GM23248 (cell line): Measurements from ENCODE around the gene DHX57. TPM values are rescaled to one million over a fixed set of nuclear protein-coding genes. Genes with fewer than 3 reads are reported as not detected.

Source experiments
- DNase-seq: peaks from one replicate; pipeline ENCODE4 v3.0.0-alpha.2; 2015
- H2AFZ ChIP-seq: fragments of 200-600 bp; sonication (generic); 2 replicates; pipeline ENCODE4 v1.6.1; 2016; ENCODE audit warnings: antibody characterized with exemption
- H3F3A ChIP-seq: fragments of 200-600 bp; sonication (generic); 2 replicates; pipeline ENCODE4 v1.6.1; 2016; ENCODE audit warnings: mild to moderate bottlenecking, antibody characterized with exemption, mixed run types; ENCODE audit not compliant: insufficient read depth
- H3K27ac ChIP-seq: fragments of 200-600 bp; sonication (generic); 2 replicates; pipeline ENCODE4 v1.5.1; 2016; ENCODE audit warnings: mild to moderate bottlenecking
- H3K27me3 ChIP-seq: fragments of 200-600 bp; sonication (generic); replicated peaks from 2 replicates; pipeline ENCODE4 v1.6.1; 2016; ENCODE audit warnings: mild to moderate bottlenecking; ENCODE audit not compliant: insufficient read depth
- H3K36me3 ChIP-seq: fragments of 200-600 bp; sonication (generic); 2 replicates; pipeline ENCODE4 v1.6.1; 2016; ENCODE audit warnings: low read depth, mild to moderate bottlenecking
- H3K4me1 ChIP-seq: fragments of 200-600 bp; sonication (generic); 2 replicates; pipeline ENCODE4 v1.6.1; 2016; ENCODE audit warnings: mild to moderate bottlenecking; ENCODE audit not compliant: insufficient read depth
- H3K4me2 ChIP-seq: fragments of 200-600 bp; sonication (generic); one replicate; pipeline ENCODE4 v1.6.1; 2016; ENCODE audit warnings: mild to moderate bottlenecking; ENCODE audit not compliant: unreplicated experiment
- H3K4me3 ChIP-seq: fragments of 200-600 bp; sonication (generic); 2 replicates; pipeline ENCODE4 v1.5.1; 2016; ENCODE audit warnings: mild to moderate bottlenecking
- H3K79me2 ChIP-seq: fragments of 200-600 bp; sonication (generic); 2 replicates; pipeline ENCODE4 v1.6.1; 2016; ENCODE audit warnings: mild to moderate bottlenecking; ENCODE audit not compliant: insufficient read depth
- H3K9ac ChIP-seq: fragments of 200-600 bp; sonication (generic); 2 replicates; pipeline ENCODE4 v1.6.1; 2016; ENCODE audit warnings: mild to moderate bottlenecking
- H3K9me2 ChIP-seq: fragments of 200-600 bp; sonication (generic); 2 replicates; pipeline ENCODE4 v1.6.1; 2016; ENCODE audit warnings: mixed run types, mild to moderate bottlenecking, moderate library complexity; ENCODE audit not compliant: insufficient read depth
- H3K9me3 ChIP-seq: fragments of 200-600 bp; sonication (generic); one replicate; pipeline ENCODE4 v1.6.1; 2017; ENCODE audit warnings: low read depth
- H4K20me1 ChIP-seq: fragments of 200-600 bp; sonication (generic); 2 replicates; pipeline ENCODE4 v1.6.0; 2016; ENCODE audit not compliant: insufficient read depth
- EZH2 ChIP-seq: fragments of 200-600 bp; sonication (generic); IDR thresholded peaks from 2 replicates; pipeline ENCODE4 v1.6.1; 2018; ENCODE audit warnings: antibody characterized with exemption, mild to moderate bottlenecking; ENCODE audit not compliant: insufficient read depth, poor library complexity, severe bottlenecking
- EZH2phosphoT487 ChIP-seq: fragments of 200-600 bp; sonication (generic); IDR thresholded peaks from 2 replicates; pipeline ENCODE4 v1.6.1; 2018; ENCODE audit warnings: antibody characterized with exemption, moderate library complexity, mild to moderate bottlenecking, low read depth; ENCODE audit not compliant: insufficient read depth
- WGBS, 2 experiments: methylation state at CpG; one replicate each; pipeline ENCODE4 v1.1.6; 2015 to 2017; ENCODE audit warnings: low lambda C conversion rate in 2 of 2, low coverage in 1 of 2; ENCODE audit errors: missing lambda C conversion rate in 2 of 2; 5-methylcytosine and 5-hydroxymethylcytosine counted together
- in situ Hi-C: fragments of 300-500 bp; cut with MboI; formaldehyde crosslinking; loops from 2 replicates; pipeline ENCODE4 v1.15.0; 2020
- polyA plus RNA-seq: library from polyadenylated mRNA; unstranded; fragments of >200 nt; fragmentation: Nextera tagmentation; extraction: Ambion mirVana; gene quantifications from 2 replicates; pipeline ENCODE4 v1.2.1, GENCODE V29; 2016
- total RNA-seq: library from RNA; depleted of rRNA; stranded (reverse); fragments of >200 nt; shearing (Covaris generic); gene quantifications from 2 replicates; pipeline ENCODE4 v1.2.3, GENCODE V29; 2014

The DHX57 gene
- total and polyA plus RNA-seq, 2 experiments from 2014 or later, result 10.5 to 13.9 TPM

DNA sequence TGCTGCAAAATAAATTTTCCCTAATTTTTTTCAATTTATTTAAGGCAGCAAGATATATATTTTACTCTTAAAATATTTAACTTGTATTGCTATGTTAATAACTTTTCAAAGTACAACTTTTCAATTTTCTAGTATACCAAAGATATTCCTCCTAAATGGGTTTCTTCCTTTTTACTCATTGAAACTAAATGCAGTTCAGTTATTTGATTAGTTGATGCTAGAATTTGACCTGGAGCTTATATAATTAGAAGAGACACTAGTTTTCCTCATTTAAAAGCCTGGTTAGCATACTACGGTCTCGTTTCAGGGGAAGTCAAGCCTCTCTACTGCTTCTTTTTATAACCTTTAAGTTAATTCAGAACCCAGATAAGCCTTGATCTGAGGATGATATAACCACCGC, 13.8 kb upstream of the DHX57 start, which contains the start of gene ARHGEF33:
Gene ARHGEF33 (plus strand): TSS at position 301 of the 400 bp plus-strand sequence. CDS start 29,573 bp downstream, outside the sequence.
- Histone ChIP-seq H3K9me2 (no peaks in the 10 kb centered on the region), H3K9me3 (no peaks in the 10 kb centered on the region), H3K4me1 (no peaks in the 10 kb centered on the region), H2AFZ (no peak within 1 kb of the TSS), H3K4me3 (no peak within 1 kb of the TSS), H3K4me2 (no peak within 1 kb of the TSS), H3F3A (no peaks in the 10 kb centered on the region), H3K36me3 (no peaks in the 10 kb centered on the region), H3K27ac (no peak within 1 kb of the TSS), H4K20me1 (no peaks in the 10 kb centered on the region), H3K27me3 (no peaks in the 10 kb centered on the region), H3K9ac (no peak within 1 kb of the TSS), H3K79me2 (no peaks in the 10 kb centered on the region)
- no peak for DNase-seq
- 65 to 79% methylated on average over 3 of the region's 3 CpGs for WGBS, 2 experiments
- TF ChIP-seq EZH2 (no peak), EZH2phosphoT487 (no peak)
- in situ Hi-C loops, result no loop called here

DNA sequence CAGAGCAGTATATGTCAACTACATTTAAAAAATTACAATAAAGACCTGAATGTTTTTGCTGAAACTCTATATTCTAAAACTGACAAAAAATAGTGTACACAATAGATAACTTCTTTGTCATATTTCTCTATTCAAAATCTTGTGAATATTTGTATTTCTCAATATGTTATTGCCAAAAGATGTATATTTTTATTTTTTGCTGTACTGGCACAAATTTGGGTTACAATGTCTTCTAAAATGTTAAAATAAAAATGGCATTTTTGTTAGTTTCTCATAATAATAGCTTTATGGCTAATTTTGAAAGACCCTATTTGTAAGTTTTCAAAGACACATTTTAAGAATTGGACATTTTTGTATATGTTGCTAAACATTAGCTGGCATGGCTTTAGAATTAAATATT, 13.3 kb upstream of the DHX57 start:
- Histone ChIP-seq H3K9me2 (no peaks in the 10 kb centered on the region), H3K79me2 (no peaks in the 10 kb centered on the region), H4K20me1 (no peaks in the 10 kb centered on the region), H3F3A (no peaks in the 10 kb centered on the region), H3K4me3 (no peak overlapping the region), H3K4me2 (no peak overlapping the region), H3K36me3 (no peaks in the 10 kb centered on the region), H3K9ac (no peak overlapping the region), H3K4me1 (no peaks in the 10 kb centered on the region), H2AFZ (no peak overlapping the region), H3K9me3 (no peaks in the 10 kb centered on the region), H3K27me3 (no peaks in the 10 kb centered on the region), H3K27ac (no peak overlapping the region)
- DNase-seq, result no peak
- no peak for TF ChIP-seq EZH2
- TF ChIP-seq EZH2phosphoT487, result no peak
- in situ Hi-C loops, result no loop called here

DNA sequence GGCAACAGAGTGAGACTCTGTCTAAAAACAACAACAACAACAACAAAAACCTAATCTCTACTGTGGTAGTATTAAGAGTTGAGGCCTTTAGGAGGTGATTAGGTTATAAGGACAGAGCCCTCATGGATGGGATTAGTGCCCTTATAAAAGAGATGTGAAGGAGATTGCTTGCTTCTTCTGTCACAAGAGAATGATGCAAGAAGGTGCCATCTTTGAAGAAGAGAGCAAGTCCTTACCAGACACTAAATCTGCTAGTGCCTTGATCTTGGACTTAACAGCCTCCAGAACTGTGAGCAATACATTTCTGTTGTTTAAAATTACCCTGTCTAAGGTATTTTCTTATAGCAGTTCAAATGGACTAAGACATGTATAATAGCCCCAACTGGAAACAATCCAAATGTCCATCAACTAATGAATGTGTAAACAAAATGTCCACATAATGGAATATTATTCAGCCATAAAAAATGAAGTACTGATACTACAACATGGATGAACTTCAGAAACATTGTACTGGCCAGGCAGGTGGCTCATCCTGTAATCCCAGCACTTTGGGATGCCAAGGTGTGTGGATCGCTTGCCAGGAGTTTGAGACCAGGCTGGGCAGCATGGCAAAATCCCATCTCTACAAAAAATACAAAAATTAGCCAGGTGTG, 12.3 kb upstream of the DHX57 start:
- Histone ChIP-seq H3K4me2 (no peak overlapping the region), H3K79me2 (no peaks in the 10 kb centered on the region), H3K9me2 (no peaks in the 10 kb centered on the region), H3F3A (no peaks in the 10 kb centered on the region), H4K20me1 (no peaks in the 10 kb centered on the region), H3K4me1 (no peaks in the 10 kb centered on the region), H3K27me3 (no peaks in the 10 kb centered on the region), H3K9me3 (no peaks in the 10 kb centered on the region), H3K36me3 (no peaks in the 10 kb centered on the region), H3K9ac (no peak overlapping the region), H3K4me3 (no peak overlapping the region), H3K27ac (no peak overlapping the region), H2AFZ (no peak overlapping the region)
- TF ChIP-seq EZH2phosphoT487 (no peak), EZH2 (no peak)
- in situ Hi-C loops, result no loop called here
- DNase-seq, result no peak
- 100% methylated on average over 1 of the region's 1 CpG for WGBS, 2 experiments

- in situ Hi-C loops, result no loop called here
- no peak overlapping the region for H3K9ac ChIP-seq
- no peak overlapping the region for H3K4me3 ChIP-seq
- no peaks in the 10 kb centered on the region for H3K4me1 ChIP-seq
- no peaks in the 10 kb centered on the region for H3K79me2 ChIP-seq
- 95 to 96% methylated on average over 4 of the region's 4 CpGs for WGBS, 2 experiments
- no peaks in the 10 kb centered on the region for H4K20me1 ChIP-seq
- no peak overlapping the region for H3K4me2 ChIP-seq
- H2AFZ ChIP-seq, result no peak overlapping the region
- H3K27me3 ChIP-seq, result no peaks in the 10 kb centered on the region
- no peaks in the 10 kb centered on the region for H3K36me3 ChIP-seq
- no peaks in the 10 kb centered on the region for H3F3A ChIP-seq
- no peak for DNase-seq
- H3K27ac ChIP-seq, result no peak overlapping the region
- TF ChIP-seq EZH2phosphoT487, result no peak
- TF ChIP-seq EZH2, result no peak
- no peaks in the 10 kb centered on the region for H3K9me3 ChIP-seq
- H3K9me2 ChIP-seq, result no peaks in the 10 kb centered on the region
Observed at GRCh38 chr2:38887347-38887746, 11.6 kb upstream of the DHX57 start.

DNA sequence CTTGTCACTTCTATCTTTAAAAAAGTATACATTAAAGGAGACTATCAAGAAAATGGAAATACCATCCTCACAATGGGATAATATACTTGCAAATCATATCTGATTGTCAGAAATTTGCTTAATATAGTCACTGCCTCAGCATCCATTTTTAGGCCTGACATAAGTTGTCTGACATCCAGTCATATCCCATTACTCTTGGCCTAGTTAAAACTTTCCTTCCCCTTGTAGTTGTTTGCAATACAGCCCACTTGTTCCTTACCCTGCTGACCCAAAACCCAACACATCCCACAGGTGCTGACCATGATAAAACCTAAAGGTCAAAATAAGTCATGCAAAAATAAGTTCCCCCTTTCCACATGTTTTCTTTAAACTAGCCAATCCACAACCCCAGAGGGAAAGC, 10.3 kb upstream of the DHX57 start:
- H4K20me1 ChIP-seq, result no peaks in the 10 kb centered on the region
- H3K27ac ChIP-seq, result no peak overlapping the region
- no peak for TF ChIP-seq EZH2phosphoT487
- no peak for TF ChIP-seq EZH2
- no peak overlapping the region for H3K4me3 ChIP-seq
- H3K4me1 ChIP-seq, result no peaks in the 10 kb centered on the region
- H2AFZ ChIP-seq, result no peak overlapping the region
- H3K9ac ChIP-seq, result no peak overlapping the region
- H3K27me3 ChIP-seq, result no peaks in the 10 kb centered on the region
- in situ Hi-C loops, result no loop called here
- H3K36me3 ChIP-seq, result no peaks in the 10 kb centered on the region
- no peak overlapping the region for H3K4me2 ChIP-seq
- H3K79me2 ChIP-seq, result no peaks in the 10 kb centered on the region
- no peak for DNase-seq
- no peaks in the 10 kb centered on the region for H3K9me2 ChIP-seq
- H3K9me3 ChIP-seq, result no peaks in the 10 kb centered on the region
- H3F3A ChIP-seq, result no peaks in the 10 kb centered on the region
